Measurements from ENCODE around the gene SMIM24. TPM values are rescaled to one million over a fixed set of nuclear protein-coding genes. Genes with fewer than 3 reads are reported as not detected.
"Not testable (repeated sequence)": the region's sequence is repeated elsewhere in the genome, so short reads cannot be mapped to it uniquely, and the experiment has no call there.

Gene SMIM24
- total RNA-seq, 1 donor from 2014 or later = 1.3 TPM

- H3K4me3 Mint-ChIP-seq (ENCODE audit: low read depth) = no peak overlapping the region
- no peaks in the 10 kb centered on the region for H3K9me3 Mint-ChIP-seq (ENCODE audit: low read depth)
- H3K4me1 Mint-ChIP-seq (ENCODE audit: low read depth) = no peaks in the 10 kb centered on the region
- peaks cover 13% of the 10 kb centered on the region for H3K27me3 Mint-ChIP-seq
- DNase-seq (ENCODE audit: low spot score, unreplicated experiment) = no peak
- no peak overlapping the region for H3K27ac Mint-ChIP-seq
- peaks cover 3% of the 10 kb centered on the region for H3K36me3 Mint-ChIP-seq (ENCODE audit: insufficient read depth)
- no peak for TF ChIP-seq CTCF (IDR thresholded peaks at IDR 0.05; ENCODE audit: unreplicated experiment)
Measured at GRCh38 chr19:3450796-3451411, 29.4 kb downstream of the SMIM24 start.

GRCh38 chr19:3448616-3449334, 31.6 kb downstream of the SMIM24 start:
- TF ChIP-seq CTCF (IDR thresholded peaks at IDR 0.05; ENCODE audit: unreplicated experiment) = no peak
- no peak overlapping the region for H3K4me3 Mint-ChIP-seq (ENCODE audit: low read depth)
- peaks cover 26% of the 10 kb centered on the region for H3K27me3 Mint-ChIP-seq
- no peaks in the 10 kb centered on the region for H3K9me3 Mint-ChIP-seq (ENCODE audit: low read depth)
- no peak overlapping the region for H3K27ac Mint-ChIP-seq
- no peak for DNase-seq (ENCODE audit: low spot score, unreplicated experiment)
- peaks cover 3% of the 10 kb centered on the region for H3K36me3 Mint-ChIP-seq (ENCODE audit: insufficient read depth)
- H3K4me1 Mint-ChIP-seq (ENCODE audit: low read depth) = peaks cover 7% of the 10 kb centered on the region

GRCh38 chr19:3446657-3447056, 33.7 kb downstream of the SMIM24 start:
- not testable (repeated sequence) for DNase-seq (ENCODE audit: low spot score, unreplicated experiment); H3K9me3 Mint-ChIP-seq (ENCODE audit: low read depth); H3K27ac Mint-ChIP-seq; H3K36me3 Mint-ChIP-seq (ENCODE audit: insufficient read depth); H3K4me1 Mint-ChIP-seq (ENCODE audit: low read depth); H3K4me3 Mint-ChIP-seq (ENCODE audit: low read depth)
- H3K27me3 Mint-ChIP-seq = peaks cover 29% of the 10 kb centered on the region

GRCh38 chr19:3444695-3445234, 35.6 kb downstream of the SMIM24 start:
- Mint-ChIP-seq H3K4me1 (ENCODE audit: low read depth) (peaks cover 9% of the 10 kb centered on the region), H3K4me3 (ENCODE audit: low read depth) (no peak overlapping the region), H3K27me3 (peaks cover 33% of the 10 kb centered on the region), H3K9me3 (ENCODE audit: low read depth) (no peaks in the 10 kb centered on the region), H3K27ac (no peak overlapping the region), H3K36me3 (ENCODE audit: insufficient read depth) (no peaks in the 10 kb centered on the region)
- no peak for DNase-seq (ENCODE audit: low spot score, unreplicated experiment)
- no peak for TF ChIP-seq CTCF (IDR thresholded peaks at IDR 0.05; ENCODE audit: unreplicated experiment)

GRCh38 chr19:3443840-3444694, 36.3 kb downstream of the SMIM24 start:
- peaks cover 33% of the 10 kb centered on the region for H3K27me3 Mint-ChIP-seq
- H3K27ac Mint-ChIP-seq = peak overlapping the region; percentile 49
- peaks cover 9% of the 10 kb centered on the region for H3K4me1 Mint-ChIP-seq (ENCODE audit: low read depth)
- no peak for TF ChIP-seq CTCF (IDR thresholded peaks at IDR 0.05; ENCODE audit: unreplicated experiment)
- H3K4me3 Mint-ChIP-seq (ENCODE audit: low read depth) = no peak overlapping the region
- no peak for DNase-seq (ENCODE audit: low spot score, unreplicated experiment)
- H3K9me3 Mint-ChIP-seq (ENCODE audit: low read depth) = no peaks in the 10 kb centered on the region
- no peaks in the 10 kb centered on the region for H3K36me3 Mint-ChIP-seq (ENCODE audit: insufficient read depth)
